ENCODE data around the gene DIRAS1.
"Not testable (repeated sequence)": the region's sequence is repeated elsewhere in the genome, so short reads cannot be mapped to it uniquely, and the experiment has no call there.

The DIRAS1 gene

DNA sequence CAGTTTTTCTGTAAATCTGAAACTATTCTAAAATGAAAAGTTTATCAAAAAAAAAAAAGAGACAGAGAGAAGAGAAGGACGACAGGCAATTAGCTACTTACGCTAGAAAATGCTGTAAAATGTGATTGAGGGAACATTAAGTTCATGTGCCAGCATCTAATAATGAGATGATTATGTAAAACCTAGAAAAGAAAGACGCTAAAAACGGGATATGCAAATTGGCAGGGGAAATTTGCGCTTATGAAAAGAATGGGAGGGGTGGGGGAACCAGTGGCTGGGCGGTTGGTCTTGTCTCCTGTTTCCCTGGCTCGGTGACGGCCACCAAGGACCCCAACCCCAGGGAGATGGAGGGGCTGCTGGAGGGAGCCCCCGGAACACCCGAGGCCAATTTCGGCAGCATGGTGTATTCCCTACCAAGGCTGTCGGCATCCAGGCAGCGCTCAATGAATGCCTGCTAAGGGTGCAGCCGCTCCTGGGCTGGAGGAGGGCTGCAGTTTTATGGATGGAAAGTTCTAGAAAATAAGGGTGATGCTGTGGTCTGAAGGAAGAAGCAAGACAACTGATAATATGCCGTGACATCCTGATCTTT is 52.9 kb downstream of the DIRAS1 start:
- no peak for DNase-seq

DNA sequence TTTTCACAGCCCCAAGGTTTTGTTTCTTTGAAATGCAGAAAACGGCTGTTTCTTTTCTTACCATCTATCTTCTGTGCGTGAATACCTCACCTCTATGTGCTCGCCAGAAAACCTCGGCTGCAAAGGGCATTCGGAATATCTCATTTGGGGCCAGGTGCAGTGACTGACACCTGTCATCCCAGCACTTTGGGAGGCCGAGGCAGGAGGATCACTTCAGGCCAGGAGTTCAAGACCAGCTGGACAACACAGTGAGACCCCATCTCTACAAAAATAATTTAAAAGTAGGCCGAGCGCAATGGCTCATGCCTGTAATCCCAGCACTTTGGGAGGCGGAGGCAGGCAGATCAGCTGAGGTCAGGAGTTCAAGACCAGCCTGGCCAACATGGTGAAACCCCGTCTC is 53.8 kb downstream of the DIRAS1 start:
- not testable (repeated sequence) for DNase-seq

DNA sequence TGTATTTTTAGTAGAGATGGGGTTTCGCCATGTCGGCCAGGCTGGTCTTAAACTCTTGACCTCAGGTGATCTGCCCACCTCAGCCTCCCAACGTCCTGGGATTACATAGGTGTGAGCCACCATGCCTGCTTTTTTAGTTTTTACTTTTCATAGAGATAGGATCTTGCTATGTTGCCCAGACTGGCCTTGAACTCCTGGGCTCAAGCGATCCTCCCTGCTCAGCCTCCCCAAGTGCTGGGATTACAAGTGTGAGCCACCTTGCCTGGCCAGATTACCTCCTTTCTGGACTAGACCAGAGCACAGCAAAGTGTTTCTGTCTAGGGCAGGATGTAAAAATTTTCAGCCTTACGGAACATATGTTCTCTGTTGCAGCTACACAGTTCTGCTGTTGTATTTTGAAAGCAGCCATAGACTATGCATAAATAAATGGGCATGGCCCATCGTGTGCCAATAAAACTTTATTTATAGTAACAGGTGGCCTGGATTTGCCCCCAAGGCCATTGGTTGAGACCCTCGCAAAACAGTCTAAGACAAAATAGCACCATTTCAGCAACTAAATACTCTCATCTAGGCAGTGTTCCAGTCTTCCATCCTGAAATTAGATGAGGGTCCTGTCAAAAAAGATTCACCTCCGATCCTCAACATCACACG is 54.7 kb downstream of the DIRAS1 start:
- no peak for DNase-seq

DNA sequence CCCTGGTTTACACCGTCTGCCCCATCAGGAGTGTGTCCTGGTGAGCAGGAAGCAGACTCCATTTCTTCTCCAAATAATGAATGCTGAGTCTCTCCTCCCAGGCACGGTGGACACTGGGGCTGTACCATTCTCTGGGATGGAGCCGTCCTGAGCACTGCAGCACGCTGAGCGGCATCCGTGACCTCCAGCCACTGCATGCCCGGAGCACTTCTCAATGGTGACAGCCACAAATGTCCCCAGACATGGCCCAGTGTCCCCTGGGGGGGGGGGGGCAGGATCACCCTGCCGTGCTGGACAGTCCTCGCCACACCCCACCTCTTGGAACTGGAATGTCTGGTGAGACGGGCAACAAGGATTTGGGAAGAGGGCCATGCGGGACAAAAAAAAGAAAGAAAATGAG is 56.1 kb downstream of the DIRAS1 start:
- no peak for DNase-seq
